ENCODE data around the gene SLC26A8.

Gene SLC26A8

GRCh38 chr6:35906499-35906846 is 118.0 kb downstream of the SLC26A8 start:
- DNase-seq: no peak

GRCh38 chr6:35905841-35906498 is 118.5 kb downstream of the SLC26A8 start:
- DNase-seq: no peak

- no peak for DNase-seq
Observed at GRCh38 chr6:35905141-35905785, 119.2 kb downstream of the SLC26A8 start.

- no peak for DNase-seq
Observed at GRCh38 chr6:35903679-35904078, 120.8 kb downstream of the SLC26A8 start.

- no peak for DNase-seq
Observed at GRCh38 chr6:35900448-35900847, 124.0 kb downstream of the SLC26A8 start.

DNA sequence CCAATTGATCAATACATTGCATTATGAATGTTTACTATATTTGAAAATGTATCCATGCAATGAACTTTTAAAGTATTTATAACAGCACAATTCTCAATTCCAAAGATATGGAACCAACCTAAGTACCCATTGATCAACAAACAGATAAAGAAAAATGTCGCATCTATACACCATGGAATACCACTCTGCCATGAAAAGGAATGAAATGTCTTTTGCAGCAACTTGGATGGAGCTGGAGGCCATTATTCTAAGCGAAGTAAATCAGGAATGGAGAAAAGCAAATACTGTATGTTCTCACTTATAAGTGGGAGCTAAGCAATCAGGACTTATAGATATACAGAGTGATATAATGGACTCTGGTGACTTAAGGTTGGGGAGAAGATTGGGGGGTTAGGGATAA is 126.4 kb downstream of the SLC26A8 start:
- no peak for DNase-seq

GRCh38 chr6:35897486-35897885 is 127.0 kb downstream of the SLC26A8 start:
- no peak for DNase-seq

- DNase-seq: no peak
Observed at GRCh38 chr6:35897036-35897435, 127.4 kb downstream of the SLC26A8 start.

- DNase-seq: no peak
Observed at GRCh38 chr6:35896228-35896627, 128.2 kb downstream of the SLC26A8 start.

GRCh38 chr6:35895560-35895959 is 128.9 kb downstream of the SLC26A8 start:
- DNase-seq: no peak

GRCh38 chr6:35894776-35895175 is 129.7 kb downstream of the SLC26A8 start:
- no peak for DNase-seq

Measured in activated CD8-positive, alpha-beta memory T cell treated with anti-CD3 and anti-CD28 coated beads, Interleukin-2, amount 50 U/mL, for 4 hours (primary cell).